HT1080 (cell line): ENCODE measurements around the gene CKAP4. TPM values are rescaled to one million over a fixed set of nuclear protein-coding genes. Genes with fewer than 3 reads are reported as not detected.
A peak's percentile ranks its signal among the peaks of the same experiment; 100 is the strongest.

Experiments
- DNase-seq: peaks from one replicate; pipeline ENCODE4 v3.0.0-alpha.2; 2015; ENCODE audit warnings: low read depth
- total RNA-seq: library from RNA; depleted of rRNA; stranded (reverse); fragments of >200 nt; shearing (Covaris generic); gene quantifications from 2 replicates; pipeline ENCODE4 v1.2.3, GENCODE V29; 2014

Gene CKAP4
- total RNA-seq, 1 experiment from 2014 or later: 83.0 TPM

- DNase-seq: no peak
These were observed 26.8 kb upstream of the CKAP4 start for GRCh38 chr12:106274575-106275121.

GRCh38 chr12:106274012-106274411 is 26.2 kb upstream of the CKAP4 start:
- DNase-seq: no peak

- DNase-seq: no peak
These were observed 25.7 kb upstream of the CKAP4 start for GRCh38 chr12:106273491-106273890.

- DNase-seq: no peak
These were observed 24.0 kb upstream of the CKAP4 start for GRCh38 chr12:106271575-106272505.

GRCh38 chr12:106269150-106269771 is 21.4 kb upstream of the CKAP4 start:
- DNase-seq: no peak

GRCh38 chr12:106267535-106267934 is 19.7 kb upstream of the CKAP4 start:
- DNase-seq: no peak

GRCh38 chr12:106265116-106265515 is 17.3 kb upstream of the CKAP4 start:
- no peak for DNase-seq

- no peak for DNase-seq
These were observed 11.1 kb upstream of the CKAP4 start for GRCh38 chr12:106258935-106259334.

- DNase-seq: no peak
These were observed 10.4 kb upstream of the CKAP4 start for GRCh38 chr12:106258226-106258625.

GRCh38 chr12:106256524-106256923 is 8.7 kb upstream of the CKAP4 start:
- no peak for DNase-seq

- no peak for DNase-seq
These were observed 8.1 kb upstream of the CKAP4 start for GRCh38 chr12:106255952-106256351.

- no peak for DNase-seq
These were observed 7.7 kb upstream of the CKAP4 start for GRCh38 chr12:106255493-106255892.

- DNase-seq: no peak
These were observed 6.9 kb upstream of the CKAP4 start for GRCh38 chr12:106254724-106255123.

- peak; percentile 26 for DNase-seq
These were observed 4.0 kb upstream of the CKAP4 start for GRCh38 chr12:106251631-106252455.

- DNase-seq: no peak
These were observed 1.8 kb upstream of the CKAP4 start for GRCh38 chr12:106249411-106250135.

GRCh38 chr12:106248846-106249371 is 1.1 kb upstream of the CKAP4 start:
- peak; percentile 56 for DNase-seq

GRCh38 chr12:106248312-106248845 is 559 bp upstream of the CKAP4 start:
- DNase-seq: peak; percentile 63

GRCh38 chr12:106246891-106247673 is 738 bp downstream of the CKAP4 start:
- DNase-seq: peak; percentile 34

GRCh38 chr12:106245767-106246166 is 2.1 kb downstream of the CKAP4 start:
- DNase-seq: peak; percentile 85
